HPDE6-E6E7 (cell line): Measurements from ENCODE around the gene PSMA5.
"Not testable (repeated sequence)": the region's sequence is repeated elsewhere in the genome, so short reads cannot be mapped to it uniquely, and the experiment has no call there.

Source experiments
- DNase-seq: peaks from one replicate; pipeline ENCODE4 v3.0.0; 2011; ENCODE audit warnings: missing footprints; ENCODE audit errors: extremely low spot score

PSMA5 gene

DNA sequence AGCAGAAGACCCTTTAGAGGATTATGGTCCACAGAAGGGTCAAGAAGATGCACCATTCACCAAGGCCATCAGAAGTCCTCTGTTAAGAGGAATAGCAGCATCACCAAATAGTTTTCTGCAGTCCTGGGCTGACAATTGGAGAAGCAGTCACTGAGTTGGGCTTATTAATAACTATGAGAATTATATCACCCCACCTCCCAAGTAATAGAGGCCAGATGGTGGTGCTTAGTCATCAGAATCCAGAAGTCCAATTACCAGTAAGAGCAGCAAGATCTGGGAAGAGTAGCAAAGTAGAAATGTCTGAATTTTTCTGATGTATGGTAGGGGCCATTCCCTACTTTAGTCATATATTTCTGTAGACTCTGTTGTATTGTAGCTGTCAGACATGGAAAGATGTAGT lies 6.1 kb upstream of the PSMA5 start:
- no peak for DNase-seq

DNA sequence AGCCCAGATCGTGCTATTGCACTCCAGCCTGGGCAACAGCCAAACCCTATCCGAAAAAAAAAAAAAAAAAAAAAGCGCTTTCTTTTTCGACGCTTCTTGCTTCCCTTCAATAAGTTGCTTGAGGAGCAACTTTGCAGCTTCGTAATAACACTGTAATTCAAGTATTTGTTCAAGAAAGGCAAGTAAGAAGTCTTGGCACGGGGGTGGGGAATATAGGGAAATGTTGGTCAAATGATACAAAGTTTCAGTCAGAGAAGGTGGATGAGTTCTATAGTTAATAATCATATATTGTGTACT lies 871 bp upstream of the PSMA5 start:
- no peak for DNase-seq

GRCh38 chr1:109425391-109426280 lies 612 bp downstream of the PSMA5 start:
- DNase-seq, result peak; percentile 42

- no peak for DNase-seq
Observed at GRCh38 chr1:109423498-109423897, 2.8 kb downstream of the PSMA5 start.

GRCh38 chr1:109412551-109412950 lies 13.7 kb downstream of the PSMA5 start:
- no peak for DNase-seq

DNA sequence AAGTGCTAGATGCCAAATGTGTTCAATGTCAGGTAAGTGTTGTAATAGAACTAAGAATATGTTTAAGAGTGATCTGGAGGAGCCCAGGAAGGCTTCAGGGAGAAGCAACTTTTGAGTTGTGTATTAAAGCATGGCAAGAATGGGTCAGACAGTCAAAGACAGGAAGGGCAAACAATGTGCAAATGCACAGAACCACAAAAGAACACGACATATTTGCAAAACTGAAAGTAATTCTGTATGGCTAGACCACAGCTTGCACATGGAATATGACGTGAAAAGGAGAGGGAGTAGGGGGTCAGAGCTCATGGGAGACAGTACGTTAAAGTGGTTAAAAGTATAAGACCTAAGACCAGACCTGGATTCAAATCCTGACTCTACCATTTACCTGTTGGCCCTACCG lies 21.4 kb downstream of the PSMA5 start:
- DNase-seq, result no peak

- no peak for DNase-seq
Observed at GRCh38 chr1:109402025-109402424, 24.2 kb downstream of the PSMA5 start.

GRCh38 chr1:109400035-109400655 lies 26.1 kb downstream of the PSMA5 start:
- no peak for DNase-seq

GRCh38 chr1:109399326-109399957 lies 26.8 kb downstream of the PSMA5 start:
- peak; percentile 23 for DNase-seq

- DNase-seq, result no peak
Observed at GRCh38 chr1:109398343-109399225, 27.7 kb downstream of the PSMA5 start.

DNA sequence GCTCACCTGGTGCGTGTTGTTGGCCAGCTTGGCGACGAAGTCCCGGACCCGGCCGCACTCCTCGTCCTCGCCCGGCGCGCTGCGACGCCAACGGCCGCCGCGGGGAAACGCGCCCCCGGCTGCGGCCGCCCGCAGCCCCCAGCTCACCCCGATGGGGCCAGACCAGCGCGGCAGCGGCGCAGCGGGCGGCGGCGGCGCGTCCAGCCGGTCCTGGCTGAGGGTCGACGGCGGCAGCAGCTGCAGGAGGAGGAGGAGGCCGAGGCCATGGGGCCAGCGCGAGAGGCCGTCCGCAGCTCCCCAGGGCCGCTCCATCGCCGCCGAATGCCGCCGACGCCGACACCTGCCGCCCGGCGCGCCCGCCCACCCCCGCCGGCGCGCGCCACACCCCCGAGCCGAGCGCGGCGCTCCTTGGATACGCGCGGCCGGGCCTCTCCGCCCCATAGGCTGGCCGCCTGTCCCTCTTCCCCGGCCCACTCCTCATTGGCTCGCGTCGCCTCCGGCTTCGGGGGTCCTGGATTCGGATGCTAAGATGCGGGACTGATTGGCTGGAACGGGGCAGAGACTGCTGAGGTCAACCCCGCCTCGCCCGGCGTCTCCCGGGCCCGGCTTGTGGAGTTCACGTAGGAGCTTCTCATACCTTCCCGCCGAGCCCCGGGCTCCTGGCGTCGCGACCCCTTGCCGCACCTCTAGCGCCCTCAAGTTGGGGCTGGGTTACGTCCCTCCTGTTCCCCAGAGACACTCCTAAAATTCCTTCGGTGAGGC lies 28.5 kb downstream of the PSMA5 start, which contains the start of gene SORT1:
Gene SORT1 (minus strand): TSS at position 338 of the 762 bp plus-strand sequence. CDS start 26 bp downstream, at position 312.
- DNase-seq, result peak; percentile 60

GRCh38 chr1:109396871-109397580 lies 29.2 kb downstream of the PSMA5 start:
- no peak for DNase-seq

- DNase-seq, result no peak
Observed at GRCh38 chr1:109396513-109396839, 29.8 kb downstream of the PSMA5 start.

- DNase-seq, result no peak
Observed at GRCh38 chr1:109395602-109396512, 30.4 kb downstream of the PSMA5 start.

- not testable (repeated sequence) for DNase-seq
Observed at GRCh38 chr1:109395282-109395599, 31.0 kb downstream of the PSMA5 start.

GRCh38 chr1:109394591-109395281 lies 31.5 kb downstream of the PSMA5 start:
- no peak for DNase-seq

DNA sequence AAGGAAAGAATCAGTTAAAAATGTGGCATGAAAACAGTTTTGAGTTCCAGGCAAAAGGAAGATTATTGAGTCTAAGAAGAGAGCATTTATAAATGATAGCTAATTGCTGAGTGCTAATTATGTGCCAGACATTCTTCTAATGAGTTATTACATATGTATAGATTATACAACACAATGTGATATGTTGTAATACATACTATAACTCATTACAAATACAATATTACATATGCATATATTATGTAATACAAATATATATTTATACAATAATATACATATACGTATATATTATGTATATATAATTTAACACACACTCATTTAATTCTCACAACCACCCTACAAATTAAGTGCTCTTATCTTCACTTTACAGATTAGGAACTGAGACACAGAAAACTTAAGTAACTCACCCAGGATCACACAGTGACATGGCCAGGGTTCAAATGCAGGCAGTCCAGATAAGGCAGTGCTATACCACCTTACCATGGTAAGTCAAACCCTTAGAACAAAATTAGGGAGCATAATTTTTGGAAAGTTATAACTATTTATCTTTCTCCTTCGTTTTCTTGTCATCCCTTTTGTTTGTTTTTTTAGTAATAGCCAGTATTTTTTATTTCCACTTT lies 32.5 kb downstream of the PSMA5 start:
- no peak for DNase-seq

- no peak for DNase-seq
Observed at GRCh38 chr1:109392788-109393616, 33.2 kb downstream of the PSMA5 start.
